HEK293T (cell line): ENCODE measurements around the gene ANKRD29.
"Not testable (repeated sequence)": the region's sequence is repeated elsewhere in the genome, so short reads cannot be mapped to it uniquely, and the experiment has no call there.

Experiments
- CTCF ChIA-PET: fragments of 350-600 bp; formaldehyde crosslinking; extraction: SDS; loops from one replicate; lab custom pipeline; 2021; ENCODE audit warnings: antibody characterized with exemption, inconsistent platforms; lab: Yijun Ruan, JAX
- POLR2A ChIA-PET: fragments of 350-600 bp; formaldehyde crosslinking; extraction: SDS; loops from one replicate; lab custom pipeline; 2020; ENCODE audit warnings: antibody characterized with exemption, inconsistent platforms; lab: Yijun Ruan, JAX
- DNase-seq: peaks from one replicate; pipeline ENCODE4 v3.0.0; 2012; ENCODE audit warnings: mixed read lengths; ENCODE audit errors: extremely low spot score
- ARNT ChIP-seq: fragments of 450-650 bp; IDR thresholded peaks from 2 replicates; pipeline ENCODE4 v1.6.1; 2017; ENCODE audit warnings: mild to moderate bottlenecking
- BHLHE40 ChIP-seq: fragments of 450-650 bp; IDR thresholded peaks from 2 replicates; pipeline ENCODE4 v1.6.1; 2016; ENCODE audit warnings: mild to moderate bottlenecking, moderate library complexity, borderline replicate concordance
- CTBP1 ChIP-seq: fragments of 450-650 bp; IDR thresholded peaks from 2 replicates; pipeline ENCODE4 v1.6.1; 2016; ENCODE audit warnings: borderline replicate concordance
- ELF4 ChIP-seq: fragments of 450-650 bp; IDR thresholded peaks from 2 replicates; pipeline ENCODE4 v1.6.1; 2017; ENCODE audit warnings: antibody characterized with exemption
- FOXA1 ChIP-seq: fragments of 450-650 bp; IDR thresholded peaks from 2 replicates; pipeline ENCODE4 v1.6.1; 2016; ENCODE audit warnings: mild to moderate bottlenecking
- FOXK2 ChIP-seq: fragments of 450-650 bp; IDR thresholded peaks from 2 replicates; pipeline ENCODE4 v1.6.1; 2016; ENCODE audit warnings: mild to moderate bottlenecking
- FOXM1 ChIP-seq: fragments of 450-650 bp; IDR thresholded peaks from 2 replicates; pipeline ENCODE4 v1.6.1; 2017; ENCODE audit warnings: mild to moderate bottlenecking, borderline replicate concordance
- HDGF ChIP-seq: fragments of 450-650 bp; IDR thresholded peaks from 2 replicates; pipeline ENCODE4 v1.6.1; 2017; ENCODE audit warnings: antibody characterized with exemption, borderline replicate concordance
- L3MBTL2 ChIP-seq: fragments of 450-650 bp; conservative IDR thresholded peaks from 2 replicates; pipeline ENCODE4 v1.6.1; 2016; ENCODE audit warnings: mild to moderate bottlenecking
- LEF1 ChIP-seq: fragments of 450-650 bp; IDR thresholded peaks from 2 replicates; pipeline ENCODE4 v1.6.1; 2017; ENCODE audit warnings: mild to moderate bottlenecking, borderline replicate concordance
- NFRKB ChIP-seq: fragments of 450-650 bp; IDR thresholded peaks from 2 replicates; pipeline ENCODE4 v1.6.1; 2016; ENCODE audit warnings: mild to moderate bottlenecking, moderate library complexity
- SP1 ChIP-seq: fragments of 450-650 bp; IDR thresholded peaks from 2 replicates; pipeline ENCODE4 v1.6.1; 2017
- SUZ12 ChIP-seq: fragments of 450-650 bp; IDR thresholded peaks from 2 replicates; pipeline ENCODE4 v1.6.1; 2016; ENCODE audit warnings: mild to moderate bottlenecking
- TARDBP ChIP-seq: fragments of 450-650 bp; IDR thresholded peaks from 2 replicates; pipeline ENCODE4 v1.6.1; 2016
- ZNF384 ChIP-seq: fragments of 450-650 bp; IDR thresholded peaks from 2 replicates; pipeline ENCODE4 v1.6.1; 2016
- TF ChIP-seq, protein P1 (sequence below): fragments of 450-650 bp; IDR thresholded peaks from 2 replicates; pipeline ENCODE4 v1.6.1; 2016

The ANKRD29 gene

GRCh38 chr18:23641143-23641720, 21.5 kb downstream of the ANKRD29 start:
- POLR2A ChIA-PET = interaction anchor here (0.9 to 1.2 kb wide), 2 partner anchors 10 kb away, joined by 3 read pairs; no protein-coding TSS in a partner anchor
- TF ChIP-seq LEF1 = no peak
- no peak for TF ChIP-seq FOXA1
- TF ChIP-seq BHLHE40 = no peak
- no peak for TF ChIP-seq NFRKB
- TF ChIP-seq ZNF384 = no peak
- DNase-seq = no peak
- CTCF ChIA-PET = no interaction called here

DNA sequence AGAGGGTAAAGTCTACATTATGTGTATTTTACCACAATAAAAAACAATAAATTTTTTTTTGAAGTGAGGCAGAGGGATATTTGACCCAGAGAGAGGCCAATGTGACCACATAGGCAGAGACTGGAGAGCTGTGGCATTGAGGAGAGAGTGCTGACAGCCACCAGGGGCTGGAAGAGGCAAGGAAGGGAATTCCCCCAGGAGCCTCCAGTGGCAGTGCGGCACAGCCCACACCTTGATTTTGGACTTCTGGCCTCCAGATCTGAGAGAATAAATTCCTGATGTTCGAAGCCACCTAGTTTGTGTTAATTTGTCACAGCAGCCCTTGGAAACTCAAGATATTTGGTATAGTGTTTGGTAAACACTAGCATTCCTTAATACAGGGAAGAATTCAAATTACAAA, 22.7 kb downstream of the ANKRD29 start:
- TF ChIP-seq L3MBTL2 (no peak), CTBP1 (no peak), BHLHE40 (no peak), SP1 (no peak), LEF1 (no peak), NFRKB (no peak), FOXA1 (no peak), ELF4 (no peak)
- no peak for DNase-seq
- ChIA-PET CTCF (no interaction called here), POLR2A (no interaction called here)

DNA sequence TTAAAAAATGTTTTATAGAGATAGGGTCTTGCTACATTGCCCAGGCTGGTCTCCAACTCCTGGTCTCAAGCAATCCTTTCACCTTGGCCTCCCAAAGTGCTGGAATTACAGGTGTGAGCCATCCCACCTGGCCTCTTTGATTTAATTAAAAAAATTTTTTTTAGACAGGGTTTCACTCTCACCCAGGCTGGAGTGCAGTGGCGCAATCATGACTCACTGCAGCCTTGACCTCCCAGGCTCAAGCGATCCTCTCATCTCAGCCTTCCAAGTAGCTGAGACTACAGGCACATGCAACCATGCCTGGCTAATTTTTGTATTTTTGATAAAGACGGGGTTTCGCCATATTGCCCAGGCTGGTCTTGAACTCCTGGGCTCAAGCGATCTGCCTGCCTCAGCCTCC, 26.3 kb downstream of the ANKRD29 start:
- CTCF ChIA-PET = interaction anchor here (0.9 kb wide), 1 partner anchor 66 kb away, joined by 3 read pairs; no protein-coding TSS in a partner anchor
- DNase-seq, POLR2A ChIA-PET: not testable (repeated sequence)

DNA sequence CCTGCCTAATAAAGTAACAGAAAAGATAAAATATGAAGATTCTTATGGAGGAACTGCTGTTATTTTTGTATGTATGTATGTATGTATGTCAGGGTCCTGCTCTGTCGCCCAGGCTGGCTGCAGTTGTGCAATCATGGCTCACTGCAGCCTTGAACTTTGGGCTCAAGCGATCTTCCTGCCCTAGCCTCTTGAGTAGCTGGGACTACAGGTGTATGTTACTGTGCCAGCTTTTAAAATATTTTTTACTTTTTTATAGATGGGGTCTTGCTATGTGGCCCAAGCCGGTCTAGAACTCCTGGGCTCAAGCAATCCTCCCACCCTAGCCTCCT, 26.7 kb downstream of the ANKRD29 start:
- CTCF ChIA-PET = interaction anchor here (0.8 to 0.9 kb wide), 2 partner anchors 15 to 67 kb away, joined by 3 read pairs; no protein-coding TSS in a partner anchor
- TF ChIP-seq FOXK2 = no peak
- TF ChIP-seq ELF4 = no peak
- no peak for TF ChIP-seq FOXA1
- no peak for TF ChIP-seq SP1
- TF ChIP-seq SUZ12 = no peak
- TF ChIP-seq FOXM1 = no peak
- no peak for TF ChIP-seq HDGF
- no peak for TF ChIP-seq BHLHE40
- TF ChIP-seq ARNT = no peak
- TF ChIP-seq CTBP1 = no peak
- no peak for TF ChIP-seq TARDBP
- TF ChIP-seq LEF1 = no peak
- no peak for TF ChIP-seq NFRKB
- TF ChIP-seq, protein P1, sequence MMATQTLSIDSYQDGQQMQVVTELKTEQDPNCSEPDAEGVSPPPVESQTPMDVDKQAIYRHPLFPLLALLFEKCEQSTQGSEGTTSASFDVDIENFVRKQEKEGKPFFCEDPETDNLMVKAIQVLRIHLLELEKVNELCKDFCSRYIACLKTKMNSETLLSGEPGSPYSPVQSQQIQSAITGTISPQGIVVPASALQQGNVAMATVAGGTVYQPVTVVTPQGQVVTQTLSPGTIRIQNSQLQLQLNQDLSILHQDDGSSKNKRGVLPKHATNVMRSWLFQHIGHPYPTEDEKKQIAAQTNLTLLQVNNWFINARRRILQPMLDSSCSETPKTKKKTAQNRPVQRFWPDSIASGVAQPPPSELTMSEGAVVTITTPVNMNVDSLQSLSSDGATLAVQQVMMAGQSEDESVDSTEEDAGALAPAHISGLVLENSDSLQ = no peak
- TF ChIP-seq L3MBTL2 = no peak
- POLR2A ChIA-PET = no interaction called here
- DNase-seq = no peak

DNA sequence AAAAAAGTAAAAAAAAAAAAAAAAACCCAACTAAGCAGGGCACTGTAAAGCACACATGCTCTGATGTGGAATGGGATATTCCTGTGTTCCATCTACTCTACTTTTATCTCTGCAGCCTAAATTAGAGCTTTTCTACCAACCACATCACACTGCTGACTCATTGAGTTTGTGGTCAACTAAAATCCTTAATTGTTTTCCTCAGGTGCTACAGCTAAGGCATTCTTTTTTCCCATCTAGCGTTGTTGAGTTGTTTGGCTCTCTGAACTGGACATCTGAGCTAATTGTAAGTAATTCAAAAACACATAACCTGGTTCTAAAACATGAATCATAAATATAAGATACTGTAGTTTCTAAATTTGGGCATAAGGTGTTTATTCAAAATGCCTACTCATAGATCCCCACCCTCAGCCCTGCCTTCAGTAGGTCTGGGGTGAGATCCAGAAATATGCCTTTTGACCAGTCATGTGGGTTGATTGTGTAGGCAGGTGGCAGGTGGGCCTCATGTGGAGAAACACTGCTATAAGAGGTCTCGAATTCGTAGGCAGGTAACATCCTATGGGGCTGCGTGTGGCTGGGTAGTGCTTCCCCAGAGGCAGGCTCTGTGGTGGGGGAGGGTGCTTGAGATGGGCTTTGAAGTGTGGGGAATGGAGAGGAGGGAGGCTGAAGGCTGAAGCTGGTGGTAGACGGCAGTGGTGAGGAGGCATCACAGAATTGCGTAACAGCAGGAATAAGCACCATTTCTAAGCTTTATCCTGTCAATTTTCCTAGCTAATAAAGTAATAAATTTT, 27.2 kb downstream of the ANKRD29 start:
- no peak for DNase-seq
- ChIA-PET CTCF (interaction anchor here (0.8 to 0.9 kb wide), 2 partner anchors 16 to 67 kb away, joined by 3 read pairs; no protein-coding TSS in a partner anchor), POLR2A (no interaction called here)
- no peak for TF ChIP-seq TARDBP
- TF ChIP-seq L3MBTL2 = no peak
- TF ChIP-seq, protein P1 = no peak
- no peak for TF ChIP-seq SUZ12
- no peak for TF ChIP-seq ELF4
- no peak for TF ChIP-seq FOXK2
- TF ChIP-seq BHLHE40 = no peak
- no peak for TF ChIP-seq LEF1
- TF ChIP-seq SP1 = no peak
- TF ChIP-seq FOXM1 = no peak
- no peak for TF ChIP-seq FOXA1
- TF ChIP-seq ZNF384 = no peak
- no peak for TF ChIP-seq ARNT
- no peak for TF ChIP-seq NFRKB
- no peak for TF ChIP-seq CTBP1
- TF ChIP-seq HDGF = no peak

DNA sequence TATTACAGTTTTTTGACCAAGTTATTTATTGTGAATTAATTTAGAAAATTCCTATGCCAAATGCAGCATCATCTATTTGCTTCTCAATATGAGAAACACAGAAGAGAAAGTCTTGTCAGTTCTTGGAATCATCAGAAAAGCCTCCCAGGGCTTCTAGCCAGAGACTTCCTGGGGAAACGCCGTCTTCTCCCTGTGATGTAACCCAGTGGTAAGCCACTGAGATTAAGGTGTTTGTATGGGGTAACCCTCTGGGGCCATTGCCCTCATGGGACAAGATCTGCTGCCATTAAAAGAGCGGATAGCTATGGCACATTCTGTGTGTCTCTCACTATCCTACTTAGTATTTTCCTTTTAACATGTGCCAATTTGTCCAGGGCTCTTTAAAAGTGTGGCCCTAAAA, 28.0 kb downstream of the ANKRD29 start:
- ChIA-PET CTCF (no interaction called here), POLR2A (no interaction called here)
- TF ChIP-seq ELF4 = no peak
- no peak for TF ChIP-seq SUZ12
- no peak for TF ChIP-seq BHLHE40
- no peak for TF ChIP-seq FOXK2
- TF ChIP-seq LEF1 = no peak
- no peak for TF ChIP-seq L3MBTL2
- TF ChIP-seq FOXM1 = no peak
- TF ChIP-seq ZNF384 = no peak
- no peak for TF ChIP-seq FOXA1
- TF ChIP-seq TARDBP = no peak
- no peak for TF ChIP-seq HDGF
- no peak for TF ChIP-seq SP1
- no peak for TF ChIP-seq CTBP1
- no peak for DNase-seq
